OCI-LY7 (cell line): Measurements from ENCODE around the gene NRCAM. TPM values are rescaled to one million over a fixed set of nuclear protein-coding genes. Genes with fewer than 3 reads are reported as not detected.

Experiments used
- BruUV-seq: library from RNA; stranded (reverse); fragments of 400-500 nt; replicated peaks from 2 replicates; lab custom pipeline; 2021; lab: Mats Ljungman, UMichigan
- CTCF ChIA-PET: fragments of 300-600 bp; sonication (Branson Sonifier 250); formaldehyde crosslinking; loops from one replicate; lab custom pipeline; 2022; ENCODE audit warnings: antibody characterized with exemption; ENCODE audit not compliant: unreplicated experiment; lab: Charles Lee
- POLR2A ChIA-PET: fragments of 300-600 bp; sonication (Branson Sonifier 250); formaldehyde crosslinking; loops from one replicate; lab custom pipeline; 2022; ENCODE audit warnings: antibody characterized with exemption; lab: Charles Lee
- DNase-seq: peaks from one replicate; pipeline ENCODE4 v3.0.0-alpha.2; 2015; ENCODE audit warnings: low spot score
- H2AFZ ChIP-seq: fragments of 200-600 bp; sonication (generic), shearing (Covaris generic); 2 replicates; pipeline ENCODE4 v1.6.1; 2014; ENCODE audit warnings: mild to moderate bottlenecking, antibody characterized with exemption, low read length, moderate library complexity
- H3K27ac ChIP-seq: fragments of 200-600 bp; sonication (generic); 2 replicates; pipeline ENCODE4 v1.5.1; 2014; ENCODE audit warnings: mixed run types, low read depth, mild to moderate bottlenecking, moderate library complexity, low read length, inconsistent platforms; ENCODE audit not compliant: poor library complexity, severe bottlenecking
- H3K36me3 ChIP-seq: fragments of 200-600 bp; sonication (generic); 2 replicates; pipeline ENCODE4 v1.6.1; 2014; ENCODE audit warnings: mild to moderate bottlenecking, antibody characterized with exemption, low read length, moderate library complexity, mixed read lengths; ENCODE audit not compliant: insufficient read depth
- H3K4me1 ChIP-seq: fragments of 200-600 bp; sonication (generic); 2 replicates; pipeline ENCODE4 v1.5.1; 2014; ENCODE audit warnings: mild to moderate bottlenecking, low read length; ENCODE audit not compliant: insufficient read depth, poor library complexity, severe bottlenecking
- H3K4me2 ChIP-seq: fragments of 200-600 bp; sonication (generic); 2 replicates; pipeline ENCODE4 v1.6.1; 2014; ENCODE audit warnings: mild to moderate bottlenecking, low read length
- H3K4me3 ChIP-seq: fragments of 200-600 bp; sonication (generic); 2 replicates; pipeline ENCODE4 v1.5.1; 2014; ENCODE audit warnings: mild to moderate bottlenecking, low read depth, low read length; ENCODE audit not compliant: poor library complexity, severe bottlenecking
- H3K79me2 ChIP-seq: fragments of 200-600 bp; sonication (generic); 2 replicates; pipeline ENCODE4 v1.6.1; 2016; ENCODE audit warnings: low read depth, mild to moderate bottlenecking, low read length, moderate library complexity, mixed read lengths; ENCODE audit not compliant: insufficient read depth
- H3K9me2 ChIP-seq: fragments of 200-600 bp; sonication (generic); 2 replicates; pipeline ENCODE4 v1.6.1; 2016; ENCODE audit warnings: mild to moderate bottlenecking, low read length, mixed read lengths; ENCODE audit not compliant: insufficient read depth
- H3K9me3 ChIP-seq: fragments of 200-600 bp; sonication (generic); 2 replicates; pipeline ENCODE4 v1.6.1; 2014; ENCODE audit warnings: mild to moderate bottlenecking, mixed run types, low read length, mixed read lengths
- H4K20me1 ChIP-seq: fragments of 200-600 bp; sonication (generic); 2 replicates; pipeline ENCODE4 v1.6.1; 2014; ENCODE audit warnings: mild to moderate bottlenecking, antibody characterized with exemption, low read length, moderate library complexity, mixed read lengths; ENCODE audit not compliant: insufficient read depth
- EZH2phosphoT487 ChIP-seq: fragments of 200-600 bp; sonication (generic); IDR thresholded peaks from 2 replicates; pipeline ENCODE4 v1.6.1; 2018; ENCODE audit warnings: low read depth, borderline replicate concordance, mild to moderate bottlenecking, mixed run types, antibody characterized with exemption, low read length, moderate library complexity, mixed read lengths
- intact Hi-C: fragments of 100-400 bp; cut with micrococcal nuclease; formaldehyde crosslinking; loops from one replicate; pipeline ENCODE4 v1.10.0; 2022; ENCODE audit not compliant: unreplicated experiment
- total RNA-seq, 2 experiments: library from RNA; depleted of rRNA in 1 of 2; stranded (reverse); fragments of >200 nt in 1 of 2; shearing (Covaris generic) in 1 of 2; gene quantifications; 2 replicates each; pipeline ENCODE4 v1.2.3, GENCODE V29; 2014 to 2022
- TF ChIP-seq, protein P1 (sequence below): fragments of 200-600 bp; sonication (generic); conservative IDR thresholded peaks from 2 replicates; pipeline ENCODE4 v1.5.1; 2014; ENCODE audit warnings: mild to moderate bottlenecking, antibody characterized with exemption, low read length, moderate library complexity, mixed read lengths

The NRCAM gene
- total RNA-seq, 2 experiments from 2014 or later = not detected

DNA sequence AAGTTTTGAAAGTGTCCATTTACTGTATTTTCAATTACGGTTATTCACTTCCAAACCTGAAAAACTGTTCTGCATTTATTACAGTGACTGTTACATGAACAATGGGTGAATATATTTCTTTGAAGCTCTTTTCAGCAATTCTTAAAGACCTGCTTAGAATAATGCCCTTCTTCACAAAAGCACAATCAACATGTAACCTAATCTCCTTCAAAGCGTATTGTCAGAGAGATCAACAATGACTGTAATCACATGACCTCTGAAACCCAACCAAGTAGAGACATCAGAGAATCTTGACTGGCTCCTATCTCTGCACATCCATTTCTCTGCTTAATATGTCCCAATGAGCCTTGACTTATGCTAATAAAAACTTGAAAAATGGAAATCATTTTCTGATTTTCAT is 126.7 kb downstream of the NRCAM start:
- no peaks in the 10 kb centered on the region for H3K9me2 ChIP-seq
- no peaks in the 10 kb centered on the region for H4K20me1 ChIP-seq
- intact Hi-C loops = no loop called here
- ChIA-PET POLR2A (interaction anchor here (0.5 to 0.6 kb wide), 2 partner anchors 655 to 1349 kb away, joined by 3 read pairs; no protein-coding TSS in a partner anchor), CTCF (no interaction called here)
- no peak for TF ChIP-seq EZH2phosphoT487
- TF ChIP-seq, protein P1, sequence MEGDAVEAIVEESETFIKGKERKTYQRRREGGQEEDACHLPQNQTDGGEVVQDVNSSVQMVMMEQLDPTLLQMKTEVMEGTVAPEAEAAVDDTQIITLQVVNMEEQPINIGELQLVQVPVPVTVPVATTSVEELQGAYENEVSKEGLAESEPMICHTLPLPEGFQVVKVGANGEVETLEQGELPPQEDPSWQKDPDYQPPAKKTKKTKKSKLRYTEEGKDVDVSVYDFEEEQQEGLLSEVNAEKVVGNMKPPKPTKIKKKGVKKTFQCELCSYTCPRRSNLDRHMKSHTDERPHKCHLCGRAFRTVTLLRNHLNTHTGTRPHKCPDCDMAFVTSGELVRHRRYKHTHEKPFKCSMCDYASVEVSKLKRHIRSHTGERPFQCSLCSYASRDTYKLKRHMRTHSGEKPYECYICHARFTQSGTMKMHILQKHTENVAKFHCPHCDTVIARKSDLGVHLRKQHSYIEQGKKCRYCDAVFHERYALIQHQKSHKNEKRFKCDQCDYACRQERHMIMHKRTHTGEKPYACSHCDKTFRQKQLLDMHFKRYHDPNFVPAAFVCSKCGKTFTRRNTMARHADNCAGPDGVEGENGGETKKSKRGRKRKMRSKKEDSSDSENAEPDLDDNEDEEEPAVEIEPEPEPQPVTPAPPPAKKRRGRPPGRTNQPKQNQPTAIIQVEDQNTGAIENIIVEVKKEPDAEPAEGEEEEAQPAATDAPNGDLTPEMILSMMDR = no peak
- DNase-seq = no peak
- no TSS peak for BruUV-seq
- H2AFZ ChIP-seq = no peak overlapping the region
- no peaks in the 10 kb centered on the region for H3K36me3 ChIP-seq
- no peaks in the 10 kb centered on the region for H3K9me3 ChIP-seq
- H3K4me1 ChIP-seq = no peaks in the 10 kb centered on the region
- no peak overlapping the region for H3K27ac ChIP-seq
- H3K4me3 ChIP-seq = no peak overlapping the region
- H3K4me2 ChIP-seq = no peak overlapping the region
- H3K79me2 ChIP-seq = no peaks in the 10 kb centered on the region

GRCh38 chr7:108328174-108328651 is 128.0 kb downstream of the NRCAM start:
- Histone ChIP-seq H3K79me2 (no peaks in the 10 kb centered on the region), H2AFZ (no peak overlapping the region), H3K27ac (no peak overlapping the region), H3K4me2 (no peak overlapping the region), H3K4me1 (no peaks in the 10 kb centered on the region), H4K20me1 (no peaks in the 10 kb centered on the region), H3K9me3 (no peaks in the 10 kb centered on the region), H3K36me3 (no peaks in the 10 kb centered on the region), H3K4me3 (no peak overlapping the region), H3K9me2 (no peaks in the 10 kb centered on the region)
- TF ChIP-seq, protein P1 = no peak
- no peak for TF ChIP-seq EZH2phosphoT487
- CTCF ChIA-PET = no interaction called here
- intact Hi-C loops = no loop called here
- no TSS peak for BruUV-seq
- POLR2A ChIA-PET = interaction anchor here (0.5 to 1.6 kb wide), 2 partner anchors 19 to 291 kb away, joined by 3 to 4 read pairs; no protein-coding TSS in a partner anchor
- no peak for DNase-seq

DNA sequence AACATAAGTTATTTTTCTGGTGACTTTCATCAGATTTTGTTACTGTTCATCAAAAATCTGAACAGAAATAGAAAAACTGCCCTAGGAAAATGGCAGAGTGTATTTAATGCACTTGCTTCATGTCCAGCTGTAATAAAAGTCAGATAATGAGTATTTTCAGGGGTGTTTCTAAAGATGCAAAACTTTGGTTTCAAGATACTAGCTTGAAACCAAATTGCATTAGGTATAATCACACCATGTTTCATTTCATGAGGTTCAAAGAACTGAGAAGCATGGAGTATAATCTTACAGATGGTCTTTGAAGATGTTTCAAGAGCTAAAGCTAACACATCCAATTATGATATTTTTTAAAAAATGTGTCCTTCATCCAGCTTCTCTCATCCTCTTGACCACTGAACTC is 128.9 kb downstream of the NRCAM start:
- intact Hi-C loops = no loop called here
- no peak for TF ChIP-seq EZH2phosphoT487
- TF ChIP-seq, protein P1 = no peak
- no peak overlapping the region for H3K27ac ChIP-seq

More for the DNA sequence above, 128.9 kb downstream of the NRCAM start:
- no peaks in the 10 kb centered on the region for H3K36me3 ChIP-seq
- no peak overlapping the region for H3K4me3 ChIP-seq
- H3K9me2 ChIP-seq = no peaks in the 10 kb centered on the region
- ChIA-PET CTCF (no interaction called here), POLR2A (interaction anchor here (1.6 kb wide), 1 partner anchor 18 kb away, joined by 4 read pairs; no protein-coding TSS in a partner anchor)
- DNase-seq = no peak
- no peak overlapping the region for H2AFZ ChIP-seq
- H3K4me1 ChIP-seq = no peaks in the 10 kb centered on the region
- H3K79me2 ChIP-seq = no peaks in the 10 kb centered on the region
- no peak overlapping the region for H3K4me2 ChIP-seq
- H4K20me1 ChIP-seq = no peaks in the 10 kb centered on the region
- no peaks in the 10 kb centered on the region for H3K9me3 ChIP-seq
- BruUV-seq = no TSS peak
